Endothelial cell of umbilical vein (primary cell): ENCODE measurements around the gene CELF2.

Experiments used
- JUN ChIP-seq: IDR thresholded peaks from 2 replicates; pipeline ENCODE4 v1.6.1; 2011; ENCODE audit warnings: borderline replicate concordance, low read depth; ENCODE audit not compliant: insufficient read length, insufficient read depth
- POLR2AphosphoS5 ChIP-seq: IDR thresholded peaks from 2 replicates; pipeline ENCODE4 v1.6.1; 2012; ENCODE audit warnings: low read depth, mild to moderate bottlenecking, control low read depth, low read length, moderate library complexity; ENCODE audit not compliant: insufficient read depth

GRCh38 chr10:11325817-11326216, 308.1 kb downstream of the CELF2 start:
- TF ChIP-seq JUN (no peak), POLR2AphosphoS5 (no peak)
